GM10248 (cell line): ENCODE measurements around the gene TSPYL2.
A peak's percentile ranks its signal among the peaks of the same experiment; 100 is the strongest.

ENCODE experiments used
- CTCF ChIA-PET: fragments of 300-600 bp; sonication (Branson Sonifier 250); formaldehyde crosslinking; extraction: SDS; loops from one replicate; lab custom pipeline; 2021; ENCODE audit warnings: antibody characterized with exemption; lab: Yijun Ruan, JAX
- POLR2A ChIA-PET: fragments of 350-650 bp; sonication (Branson Sonifier 250); formaldehyde crosslinking; extraction: SDS; loops from one replicate; lab custom pipeline; 2020; ENCODE audit warnings: antibody characterized with exemption; lab: Yijun Ruan, JAX
- DNase-seq: peaks from one replicate; pipeline ENCODE4 v3.0.0; 2012; ENCODE audit errors: extremely low spot score
- CTCF ChIP-seq: IDR thresholded peaks from 2 replicates; pipeline ENCODE4 v1.5.1; 2012; ENCODE audit warnings: mild to moderate bottlenecking, low read depth; ENCODE audit errors: extremely low read depth, missing control alignments, control extremely low read depth

TSPYL2 gene

DNA sequence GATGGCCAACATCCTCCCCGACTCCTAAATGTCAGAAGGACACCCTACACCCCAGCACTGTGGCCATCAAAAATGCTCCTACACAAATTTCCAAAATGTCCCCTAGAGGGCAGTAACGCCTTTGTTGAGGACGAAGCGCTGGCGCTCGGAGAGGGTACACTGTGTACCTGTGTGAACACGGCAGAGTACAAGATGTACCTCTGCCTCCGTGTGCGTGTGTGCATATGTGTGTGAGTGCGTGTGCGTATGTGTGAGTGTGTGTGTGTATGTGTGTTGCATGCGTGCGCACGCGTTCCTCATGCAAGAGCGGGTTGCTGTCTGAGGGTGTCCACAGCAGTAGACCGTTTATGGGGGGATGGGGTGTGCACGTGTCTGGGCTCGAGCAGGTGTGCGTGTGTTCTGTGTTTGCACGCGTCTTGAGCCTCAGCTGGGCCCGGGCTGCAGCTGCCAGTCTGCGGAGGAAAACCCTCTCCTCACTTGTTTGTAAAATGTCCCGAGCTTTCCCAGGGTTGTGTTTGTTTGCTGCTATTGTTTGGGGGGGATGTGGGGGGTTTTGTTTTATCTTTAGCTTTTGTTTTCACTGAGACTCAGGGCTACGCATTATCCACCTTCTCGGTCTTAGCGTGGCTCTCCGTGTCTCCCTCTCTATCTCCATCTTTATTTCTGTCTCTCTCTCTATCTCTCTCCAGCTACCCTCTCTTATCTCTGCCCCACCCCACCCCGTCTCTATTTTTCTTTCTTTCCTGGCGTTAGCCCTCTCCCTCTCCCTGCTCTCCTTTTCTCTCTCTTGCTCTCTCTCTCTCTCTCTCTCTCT lies 10.4 kb upstream of the TSPYL2 start:
- DNase-seq = peak; percentile 73
- ChIA-PET POLR2A (interaction anchor here (0.6 to 1.0 kb wide), 2 partner anchors 9 to 10 kb away, joined by 4 to 5 read pairs; partner anchors contain the start of gene TSPYL2), CTCF (interaction anchor here (0.9 to 3.4 kb wide), 4 partner anchors 10 to 133 kb away, joined by 3 to 19 read pairs (median 5); partner anchors contain the start of gene TSPYL2)
- TF ChIP-seq CTCF = peak; percentile 25

- no peak for DNase-seq
- TF ChIP-seq CTCF = no peak
- ChIA-PET CTCF (interaction anchor here (0.9 to 3.4 kb wide), 4 partner anchors 9 to 132 kb away, joined by 3 to 19 read pairs (median 5); partner anchors contain the start of gene TSPYL2), POLR2A (interaction anchor here (0.5 to 1.0 kb wide), 5 partner anchors 9 to 137 kb away, joined by 3 to 8 read pairs (median 5); partner anchors contain the start of gene TSPYL2)
Observed at GRCh38 chrX:53072418-53073114, 9.6 kb upstream of the TSPYL2 start.

- ChIA-PET POLR2A (interaction anchor here (0.5 to 0.9 kb wide), 4 partner anchors 9 to 138 kb away, joined by 3 to 8 read pairs (median 6); partner anchors contain the start of gene TSPYL2), CTCF (interaction anchor here (3.4 kb wide), 1 partner anchor 17 kb away, joined by 19 read pairs; no protein-coding TSS in a partner anchor)
- no peak for TF ChIP-seq CTCF
- no peak for DNase-seq
Observed at GRCh38 chrX:53073115-53073586, 9.0 kb upstream of the TSPYL2 start.

DNA sequence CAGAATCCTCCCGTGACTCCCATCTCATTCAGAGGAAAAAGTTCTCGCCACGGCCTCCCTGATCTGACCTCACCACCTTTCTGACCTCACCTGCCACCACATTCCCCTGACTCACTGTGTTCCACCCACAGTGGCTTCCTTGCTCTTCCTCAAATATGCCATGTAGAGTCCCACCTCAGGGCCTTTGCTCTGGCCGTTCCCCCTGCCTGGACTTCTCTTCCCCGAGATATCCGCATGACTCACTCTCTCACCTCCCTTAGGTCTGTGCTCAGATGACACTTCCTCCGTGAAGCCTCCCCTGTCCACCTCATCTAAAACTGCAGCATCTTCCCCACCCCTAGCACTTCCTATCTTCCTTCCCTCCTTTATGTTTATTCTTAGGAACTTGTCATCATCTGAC lies 7.2 kb upstream of the TSPYL2 start:
- TF ChIP-seq CTCF = no peak
- POLR2A ChIA-PET = no interaction called here
- CTCF ChIA-PET = no interaction called here
- DNase-seq = no peak

- CTCF ChIA-PET = no interaction called here
- POLR2A ChIA-PET = no interaction called here
- TF ChIP-seq CTCF = no peak
- DNase-seq = no peak
Observed at GRCh38 chrX:53076671-53077070, 5.5 kb upstream of the TSPYL2 start.
